ENCODE results near the gene CAMTA1. TPM values are rescaled to one million over a fixed set of nuclear protein-coding genes. Genes with fewer than 3 reads are reported as not detected.

Gene CAMTA1
- total and polyA plus RNA-seq, 12 donors, result 123 to 265 (median 142) TPM

GRCh38 chr1:7677815-7678214 is 892.6 kb downstream of the CAMTA1 start:
- H3K36me3 ChIP-seq, result no peaks in the 10 kb centered on the region
- H3K27me3 ChIP-seq, result peaks cover 0 to 26% (median 0%) of the 10 kb centered on the region in 7 donors
- peaks cover 0 to 20% (median 9%) of the 10 kb centered on the region in 9 donors for H3K4me1 ChIP-seq
- intact Hi-C loops (cut with DNase I), result loop anchor here in 1 of 10 donors (10.0 kb wide), 1 partner anchor 637 kb away; the partner anchor contains the start of gene SLC45A1
- WGBS, 2 donors, result 96 to 97% methylated on average over 10 of the region's 10 CpGs
- TF ChIP-seq CTCF (IDR thresholded peaks at IDR 0.05), result no peak
- DNase-seq (no peak), ATAC-seq (no peak)
- no peak overlapping the region for H3K27ac ChIP-seq
- no peak overlapping the region for H3K4me3 ChIP-seq
- H3K9me3 ChIP-seq, result no peaks in the 10 kb centered on the region

GRCh38 chr1:7678491-7679158 is 893.4 kb downstream of the CAMTA1 start:
- peaks cover 0 to 26% (median 0%) of the 10 kb centered on the region in 7 donors for H3K27me3 ChIP-seq
- 87 to 95% methylated on average over 9 of the region's 9 CpGs for WGBS, 2 donors
- DNase-seq, result no peak
- no peaks in the 10 kb centered on the region for H3K9me3 ChIP-seq
- no peak overlapping the region for H3K27ac ChIP-seq
- intact Hi-C loops (cut with DNase I), result loop anchor here in 1 of 10 donors (10.0 kb wide), 1 partner anchor 636 kb away; the partner anchor contains the start of gene SLC45A1
- peaks cover 0 to 12% (median 9%) of the 10 kb centered on the region in 9 donors for H3K4me1 ChIP-seq
- no peak for ATAC-seq
- no peak for TF ChIP-seq CTCF (IDR thresholded peaks at IDR 0.05)
- no peaks in the 10 kb centered on the region for H3K36me3 ChIP-seq
- no peak overlapping the region for H3K4me3 ChIP-seq

GRCh38 chr1:7679159-7679872 is 894.1 kb downstream of the CAMTA1 start:
- no peaks in the 10 kb centered on the region for H3K9me3 ChIP-seq
- H3K36me3 ChIP-seq, result no peaks in the 10 kb centered on the region
- DNase-seq (no peak), ATAC-seq (no peak)
- peaks cover 0 to 12% (median 9%) of the 10 kb centered on the region in 9 donors for H3K4me1 ChIP-seq
- intact Hi-C loops (cut with DNase I), result loop anchor here in 1 of 10 donors (10.0 kb wide), 1 partner anchor 635 kb away; the partner anchor contains the start of gene SLC45A1
- peak overlapping the region in 7 of 10 donors; percentile 13 to 84 (median 65) for H3K27ac ChIP-seq
- WGBS, 2 donors, result 84 to 92% methylated on average over 17 of the region's 17 CpGs
- peaks cover 0 to 26% (median 0%) of the 10 kb centered on the region in 7 donors for H3K27me3 ChIP-seq
- TF ChIP-seq CTCF (IDR thresholded peaks at IDR 0.05), result no peak
- peak overlapping the region in 8 of 10 donors; percentile 60 to 97 (median 72) for H3K4me3 ChIP-seq

GRCh38 chr1:7679873-7680206 is 894.6 kb downstream of the CAMTA1 start:
- no peaks in the 10 kb centered on the region for H3K9me3 ChIP-seq
- H3K36me3 ChIP-seq, result no peaks in the 10 kb centered on the region
- peak overlapping the region; percentile 60 to 97 (median 72) for H3K4me3 ChIP-seq
- ATAC-seq (peak in 1 of 8 donors; percentile 3), DNase-seq (no peak)
- H3K27ac ChIP-seq, result peak overlapping the region in 9 of 10 donors; percentile 13 to 84 (median 64)
- intact Hi-C loops (cut with DNase I), result loop anchor here in 2 of 10 donors (5.0 to 10.0 kb wide), 3 partner anchors 52 to 635 kb away; partner anchors contain the start of gene SLC45A1 (in 1 of the 2)
- H3K4me1 ChIP-seq, result peaks cover 0 to 12% (median 9%) of the 10 kb centered on the region in 9 donors
- no peak for TF ChIP-seq CTCF (IDR thresholded peaks at IDR 0.05)
- H3K27me3 ChIP-seq, result peaks cover 0 to 26% (median 0%) of the 10 kb centered on the region in 7 donors
- 4 to 5% methylated on average over 14 of the region's 14 CpGs for WGBS, 2 donors
